Tibial nerve (tissue), 4 donors: ENCODE results near the gene COBL. TPM values are rescaled to one million over a fixed set of nuclear protein-coding genes. Genes with fewer than 3 reads are reported as not detected.

ENCODE experiments used
- DNase-seq, 2 donors: peaks; one replicate each; pipeline ENCODE4 v3.0.0-alpha.2; 2019; ENCODE audit warnings: low spot score in 2 of 2
- H3K27ac ChIP-seq, 4 donors: fragments of 200-600 bp; sonication (generic) in 3 of 4; one replicate each; pipeline ENCODE4 v1.5.1; 2017 to 2019; ENCODE audit warnings: mild to moderate bottlenecking in 1 of 4
- H3K27me3 ChIP-seq, 2 donors: fragments of 200-600 bp; sonication (generic) in 1 of 2; one replicate each; pipeline versions ENCODE4 v1.5.1 to v1.6.0; 2017 to 2019
- H3K36me3 ChIP-seq, 3 donors: fragments of 200-600 bp; sonication (generic); one replicate each; pipeline ENCODE4 v1.5.1; 2018 to 2019
- H3K4me1 ChIP-seq, 4 donors: fragments of 200-600 bp; sonication (generic) in 3 of 4; one replicate each; pipeline ENCODE4 v1.5.1; 2017 to 2019
- H3K4me3 ChIP-seq, 4 donors: fragments of 200-600 bp; sonication (generic) in 3 of 4; one replicate each; pipeline ENCODE4 v1.5.1; 2017 to 2019; ENCODE audit warnings: mild to moderate bottlenecking in 1 of 4, moderate library complexity in 1 of 4
- H3K9me3 ChIP-seq, 4 donors: fragments of 200-600 bp; sonication (generic) in 3 of 4; one replicate each; pipeline ENCODE4 v1.5.1; 2017 to 2019
- EP300 ChIP-seq, 2 donors: sonication (generic); formaldehyde crosslinking; IDR thresholded peaks; one replicate each; pipeline ENCODE4 v1.6.1; 2017; ENCODE audit warnings: antibody characterized with exemption in 2 of 2, mild to moderate bottlenecking in 1 of 2
- POLR2A ChIP-seq, 2 donors: fragments of 450-650 bp; IDR thresholded peaks; one replicate each; pipeline ENCODE4 v1.6.1; 2017; ENCODE audit warnings: antibody characterized with exemption in 2 of 2, mild to moderate bottlenecking in 2 of 2, moderate library complexity in 2 of 2
- WGBS, 2 donors: methylation state at CpG; one replicate each; pipeline ENCODE4 v1.1.5; 2018; 5-methylcytosine and 5-hydroxymethylcytosine counted together
- total RNA-seq, 4 donors: library from RNA; depleted of rRNA; stranded (reverse); fragments of >200 nt; gene quantifications; one replicate each; pipeline ENCODE4 v1.1.0, GENCODE V29; 2016
- TF ChIP-seq, protein P1 (sequence below), 5 experiments: fragments of 200-600 bp in 3 of 5; fragments of 450-650 bp in 2 of 5; sonication (generic) in 3 of 5; IDR thresholded peaks; one replicate each; pipeline ENCODE4 v1.5.1; 2016 to 2019; ENCODE audit warnings: antibody characterized with exemption in 5 of 5, mild to moderate bottlenecking in 3 of 5, moderate library complexity in 2 of 5

COBL gene
- total RNA-seq, 4 donors from 2014 or later, result 6.3 to 18.1 (median 8.1) TPM

DNA sequence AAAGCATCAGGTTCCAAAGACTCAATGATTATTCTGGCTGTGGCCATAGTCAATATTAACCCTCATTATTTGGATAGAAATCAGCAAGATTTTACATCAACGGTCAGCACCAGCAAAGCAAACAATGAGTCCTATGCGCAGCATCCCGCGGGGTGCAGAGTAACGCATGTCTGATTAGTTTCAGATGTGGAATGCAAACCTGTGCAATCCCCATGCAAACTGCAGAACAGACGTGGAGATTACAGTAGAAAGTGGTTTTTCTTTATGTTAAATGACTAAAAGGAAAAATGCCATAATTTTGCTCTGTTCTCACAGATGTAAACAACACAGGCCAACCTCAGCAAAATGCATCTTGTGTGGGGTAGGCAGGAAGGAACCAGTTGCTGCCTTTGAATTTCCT is 275.8 kb downstream of the COBL start:
- TF ChIP-seq, protein P1, sequence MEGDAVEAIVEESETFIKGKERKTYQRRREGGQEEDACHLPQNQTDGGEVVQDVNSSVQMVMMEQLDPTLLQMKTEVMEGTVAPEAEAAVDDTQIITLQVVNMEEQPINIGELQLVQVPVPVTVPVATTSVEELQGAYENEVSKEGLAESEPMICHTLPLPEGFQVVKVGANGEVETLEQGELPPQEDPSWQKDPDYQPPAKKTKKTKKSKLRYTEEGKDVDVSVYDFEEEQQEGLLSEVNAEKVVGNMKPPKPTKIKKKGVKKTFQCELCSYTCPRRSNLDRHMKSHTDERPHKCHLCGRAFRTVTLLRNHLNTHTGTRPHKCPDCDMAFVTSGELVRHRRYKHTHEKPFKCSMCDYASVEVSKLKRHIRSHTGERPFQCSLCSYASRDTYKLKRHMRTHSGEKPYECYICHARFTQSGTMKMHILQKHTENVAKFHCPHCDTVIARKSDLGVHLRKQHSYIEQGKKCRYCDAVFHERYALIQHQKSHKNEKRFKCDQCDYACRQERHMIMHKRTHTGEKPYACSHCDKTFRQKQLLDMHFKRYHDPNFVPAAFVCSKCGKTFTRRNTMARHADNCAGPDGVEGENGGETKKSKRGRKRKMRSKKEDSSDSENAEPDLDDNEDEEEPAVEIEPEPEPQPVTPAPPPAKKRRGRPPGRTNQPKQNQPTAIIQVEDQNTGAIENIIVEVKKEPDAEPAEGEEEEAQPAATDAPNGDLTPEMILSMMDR (IDR thresholded peaks at IDR 0.05), result no peak
- TF ChIP-seq EP300 (IDR thresholded peaks at IDR 0.05) (no peak), POLR2A (IDR thresholded peaks at IDR 0.05) (no peak)
- WGBS, 2 donors, result 45 to 52% methylated on average over 6 of the region's 6 CpGs
- Histone ChIP-seq H3K4me3 (no peak overlapping the region), H3K36me3 (no peaks in the 10 kb centered on the region), H3K27ac (no peak overlapping the region), H3K9me3 (no peaks in the 10 kb centered on the region), H3K27me3 (no peaks in the 10 kb centered on the region), H3K4me1 (no peaks in the 10 kb centered on the region)
- no peak for DNase-seq

DNA sequence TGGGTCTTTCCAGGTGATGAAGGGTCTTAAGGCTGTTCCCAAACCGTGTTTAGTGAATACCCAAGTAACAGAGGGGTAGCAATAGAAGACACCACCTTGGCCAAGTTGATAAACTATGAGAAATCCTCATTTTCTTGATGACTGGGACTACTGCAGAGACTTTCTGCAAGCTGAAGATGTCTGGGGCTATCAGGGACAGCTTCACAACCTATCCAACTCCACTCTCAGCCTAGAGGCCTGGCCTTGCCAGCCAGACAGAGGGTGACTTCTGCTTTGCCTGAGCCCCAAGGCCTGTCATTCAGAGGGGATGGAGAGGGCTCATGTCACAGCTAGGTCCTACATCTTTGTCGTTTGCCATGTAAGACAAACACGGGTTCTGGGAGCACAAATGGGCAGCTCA is 278.0 kb downstream of the COBL start:
- Histone ChIP-seq H3K4me1 (peaks cover 0 to 14% (median 0%) of the 10 kb centered on the region in 4 donors), H3K4me3 (no peak overlapping the region), H3K9me3 (no peaks in the 10 kb centered on the region), H3K27me3 (no peaks in the 10 kb centered on the region), H3K36me3 (no peaks in the 10 kb centered on the region), H3K27ac (no peak overlapping the region)
- TF ChIP-seq, protein P1 (IDR thresholded peaks at IDR 0.05), result no peak
- TF ChIP-seq EP300 (IDR thresholded peaks at IDR 0.05) (no peak), POLR2A (IDR thresholded peaks at IDR 0.05) (no peak)
- DNase-seq, result no peak
- 95 to 96% methylated on average over 3 of the region's 3 CpGs for WGBS, 2 donors

DNA sequence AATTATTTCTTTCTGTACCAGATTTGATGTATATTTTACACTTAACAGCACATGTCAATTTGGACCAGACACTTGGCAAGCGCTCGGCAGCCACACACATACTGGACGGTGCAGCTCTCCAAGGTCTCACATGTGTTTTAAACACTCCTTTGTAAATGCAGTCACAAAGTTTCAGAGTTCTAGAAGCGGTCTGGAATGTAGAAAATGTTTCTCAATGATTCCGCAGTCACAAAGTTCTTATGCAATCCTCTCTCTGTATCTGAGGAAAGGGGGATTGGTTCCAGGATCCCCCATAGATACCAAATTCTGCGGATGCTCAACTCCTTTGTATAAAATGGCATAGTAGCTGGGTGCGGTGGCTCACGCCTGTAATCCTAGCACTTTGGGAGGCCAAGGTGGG is 280.9 kb downstream of the COBL start:
- Histone ChIP-seq H3K4me3 (no peak overlapping the region), H3K4me1 (peaks cover 0 to 16% (median 0%) of the 10 kb centered on the region in 4 donors), H3K9me3 (no peaks in the 10 kb centered on the region), H3K27me3 (no peaks in the 10 kb centered on the region), H3K36me3 (no peaks in the 10 kb centered on the region), H3K27ac (no peak overlapping the region)
- TF ChIP-seq, protein P1 (IDR thresholded peaks at IDR 0.05), result no peak
- TF ChIP-seq EP300 (IDR thresholded peaks at IDR 0.05) (no peak), POLR2A (IDR thresholded peaks at IDR 0.05) (no peak)
- WGBS, 2 donors, result 74 to 79% methylated on average over 8 of the region's 8 CpGs
- no peak for DNase-seq

DNA sequence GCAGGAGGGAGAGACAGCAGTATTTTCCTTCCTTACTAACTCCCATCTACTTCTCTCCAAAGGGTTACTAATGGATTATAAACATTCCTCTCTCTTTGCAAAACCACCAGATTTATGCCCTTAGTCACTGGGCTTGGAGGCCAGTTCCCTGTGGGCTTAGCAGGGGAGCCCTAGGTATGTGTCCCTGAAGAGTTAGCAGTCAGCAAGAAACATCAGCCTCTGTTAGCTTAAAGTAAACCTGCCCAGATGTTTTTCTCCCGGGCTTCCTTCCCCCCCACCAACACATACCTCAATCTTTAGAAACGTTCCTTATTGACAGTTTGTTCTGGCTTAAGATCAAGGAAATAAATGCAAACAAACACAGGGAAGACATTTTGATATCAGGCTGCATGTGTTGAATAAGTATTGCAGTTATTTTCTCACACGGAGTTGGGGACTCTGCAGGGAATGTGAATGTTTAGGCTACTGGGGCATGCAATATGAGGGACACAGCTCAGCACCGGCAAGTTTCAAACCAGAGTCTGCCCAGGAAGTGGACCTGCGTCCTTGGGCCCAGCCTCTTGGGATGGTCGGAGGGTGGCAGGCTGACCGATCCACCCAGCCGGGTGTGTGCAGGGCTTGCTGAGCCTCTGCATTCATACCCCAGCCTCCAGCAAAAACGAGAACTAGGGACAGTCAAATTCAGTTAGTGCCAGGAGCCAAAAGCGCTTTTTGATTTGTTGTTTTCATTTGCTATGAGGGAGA is 281.9 kb downstream of the COBL start:
- WGBS, 2 donors, result 36 to 52% methylated on average over 9 to 10 of the region's 10 CpGs
- Histone ChIP-seq H3K4me3 (no peak overlapping the region), H3K27ac (no peak overlapping the region), H3K9me3 (no peaks in the 10 kb centered on the region), H3K36me3 (no peaks in the 10 kb centered on the region), H3K4me1 (peaks cover 0 to 16% (median 0%) of the 10 kb centered on the region in 4 donors), H3K27me3 (no peaks in the 10 kb centered on the region)
- TF ChIP-seq EP300 (IDR thresholded peaks at IDR 0.05) (no peak), POLR2A (IDR thresholded peaks at IDR 0.05) (no peak)
- TF ChIP-seq, protein P1 (IDR thresholded peaks at IDR 0.05), result no peak
- DNase-seq, result no peak

DNA sequence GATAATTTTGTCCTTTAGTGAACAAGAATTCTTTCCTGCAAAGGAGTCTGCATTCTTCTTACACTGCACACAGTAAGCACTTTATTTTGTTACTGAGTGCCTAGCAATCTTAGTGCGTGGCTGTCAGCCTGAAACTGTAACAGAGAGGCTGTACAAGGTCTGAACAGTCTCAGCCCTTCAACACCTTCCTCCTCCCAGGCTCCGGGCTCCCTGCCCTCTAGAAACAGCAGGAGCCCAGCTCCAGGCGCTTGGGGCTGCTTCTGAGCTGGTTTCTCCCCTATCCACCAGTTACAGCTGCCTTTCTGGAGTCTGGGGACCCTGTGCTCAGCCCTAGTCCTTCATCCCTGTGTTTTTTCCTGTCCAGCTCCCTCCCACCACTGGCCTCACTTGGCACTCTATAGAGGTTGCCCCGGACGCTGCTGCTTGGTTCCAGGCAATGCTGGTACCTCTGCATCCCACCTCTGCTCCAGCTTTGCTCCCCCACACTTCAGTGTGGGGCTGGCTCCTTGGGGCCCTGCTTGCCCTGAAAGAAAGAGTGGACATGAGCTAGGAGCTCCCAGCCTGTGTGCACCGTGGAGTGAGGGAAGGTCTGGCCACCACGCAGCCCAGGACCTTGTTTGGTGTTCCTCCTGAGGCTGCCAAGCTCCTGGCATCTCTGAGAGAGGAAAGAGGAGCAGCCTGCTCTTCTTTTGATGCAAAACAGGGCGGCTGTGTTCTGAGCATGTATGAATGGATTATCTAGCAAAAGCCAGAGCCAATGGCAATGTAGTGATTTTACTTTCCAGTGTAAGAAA is 282.7 kb downstream of the COBL start:
- DNase-seq, result no peak
- H3K9me3 ChIP-seq, result no peaks in the 10 kb centered on the region
- no peaks in the 10 kb centered on the region for H3K27me3 ChIP-seq
- H3K27ac ChIP-seq, result no peak overlapping the region
- peaks cover 0 to 4% (median 0%) of the 10 kb centered on the region in 3 donors for H3K36me3 ChIP-seq
- H3K4me3 ChIP-seq, result no peak overlapping the region
- H3K4me1 ChIP-seq, result peaks cover 0 to 16% (median 0%) of the 10 kb centered on the region in 4 donors
- WGBS, 2 donors, result 64 to 66% methylated on average over 8 of the region's 8 CpGs
- TF ChIP-seq EP300 (IDR thresholded peaks at IDR 0.05) (no peak), POLR2A (IDR thresholded peaks at IDR 0.05) (no peak)
- TF ChIP-seq, protein P1 (IDR thresholded peaks at IDR 0.05), result no peak
